PC-9 (cell line): ENCODE results near the gene ABHD3. TPM values are rescaled to one million over a fixed set of nuclear protein-coding genes. Genes with fewer than 3 reads are reported as not detected.

Source experiments
- BruUV-seq: library from RNA; stranded (reverse); fragments of 400-500 nt; replicated peaks from 2 replicates; lab custom pipeline; 2021; lab: Mats Ljungman, UMichigan
- CTCF ChIA-PET: fragments of 300-600 bp; sonication (Branson Sonifier 250); formaldehyde crosslinking; loops from one replicate; lab custom pipeline; 2022; ENCODE audit warnings: antibody characterized with exemption; lab: Charles Lee
- POLR2A ChIA-PET: fragments of 300-600 bp; sonication (Branson Sonifier 250); formaldehyde crosslinking; loops from one replicate; lab custom pipeline; 2022; ENCODE audit warnings: antibody characterized with exemption; ENCODE audit not compliant: unreplicated experiment; lab: Charles Lee
- DNase-seq, 2 experiments: peaks; one replicate each; pipeline versions ENCODE4 v3.0.0 to v3.0.0-alpha.2; 2015 to 2022; ENCODE audit warnings: mixed read lengths in 1 of 2
- H2AFZ ChIP-seq: fragments of 200-600 bp; sonication (generic); 2 replicates; pipeline ENCODE4 v1.8.1; 2017; ENCODE audit warnings: antibody characterized with exemption
- H3F3A ChIP-seq: fragments of 200-600 bp; sonication (generic); 2 replicates; pipeline ENCODE4 v1.8.1; 2017; ENCODE audit warnings: antibody characterized with exemption, mild to moderate bottlenecking, low read depth; ENCODE audit not compliant: insufficient read depth
- H3K27ac ChIP-seq: fragments of 200-600 bp; sonication (generic); 2 replicates; pipeline ENCODE4 v1.6.1; 2016; ENCODE audit warnings: mixed run types
- H3K27me3 ChIP-seq: fragments of 200-600 bp; sonication (generic); 2 replicates; pipeline ENCODE4 v1.6.1; 2016; ENCODE audit warnings: low read depth, mixed run types; ENCODE audit not compliant: insufficient read depth
- H3K36me3 ChIP-seq: fragments of 200-600 bp; sonication (generic); 2 replicates; pipeline ENCODE4 v1.6.1; 2016; ENCODE audit warnings: low read depth, mixed run types
- H3K4me1 ChIP-seq: fragments of 200-600 bp; sonication (generic); replicated peaks from 2 replicates; pipeline ENCODE4 v1.6.1; 2016; ENCODE audit warnings: mixed run types; ENCODE audit not compliant: insufficient read depth
- H3K4me2 ChIP-seq: fragments of 200-600 bp; sonication (generic); 2 replicates; pipeline ENCODE4 v1.6.1; 2017; ENCODE audit warnings: mixed run types
- H3K4me3 ChIP-seq: fragments of 200-600 bp; sonication (generic); 2 replicates; pipeline ENCODE4 v1.6.1; 2016; ENCODE audit warnings: mixed run types
- H3K79me2 ChIP-seq: fragments of 200-600 bp; sonication (generic); 2 replicates; pipeline ENCODE4 v1.6.1; 2017; ENCODE audit warnings: low read depth, mixed run types
- H3K9me2 ChIP-seq: fragments of 200-600 bp; sonication (generic); 2 replicates; pipeline ENCODE4 v1.8.1; 2017; ENCODE audit warnings: mild to moderate bottlenecking; ENCODE audit not compliant: insufficient read depth
- H3K9me3 ChIP-seq: fragments of 200-600 bp; sonication (generic); 2 replicates; pipeline ENCODE4 v1.8.1; 2016; ENCODE audit warnings: low read depth; ENCODE audit not compliant: insufficient read depth
- H4K20me1 ChIP-seq: fragments of 200-600 bp; sonication (generic); 2 replicates; pipeline ENCODE4 v1.8.1; 2017; ENCODE audit not compliant: insufficient read depth
- CTCF ChIP-seq: fragments of 200-600 bp; sonication (generic); conservative IDR thresholded peaks from 2 replicates; pipeline ENCODE4 v1.6.1; 2017; ENCODE audit warnings: mixed run types, antibody characterized with exemption, mild to moderate bottlenecking, moderate library complexity
- EZH2 ChIP-seq: fragments of 200-600 bp; sonication (generic); IDR thresholded peaks from 2 replicates; pipeline ENCODE4 v1.8.0; 2017; ENCODE audit warnings: antibody characterized with exemption, low read depth
- intact Hi-C: fragments of 100-400 bp; cut with micrococcal nuclease; formaldehyde crosslinking; loops from one replicate; pipeline ENCODE4 v1.10.0; 2022; ENCODE audit not compliant: unreplicated experiment
- total RNA-seq: library from RNA; stranded (reverse); gene quantifications from 2 replicates; pipeline ENCODE4 v1.2.3, GENCODE V29; 2021

Gene ABHD3
- total RNA-seq, 1 experiment from 2014 or later, result 33.7 TPM

GRCh38 chr18:21684731-21685130, 19.8 kb downstream of the ABHD3 start:
- Histone ChIP-seq H3K9me2 (no peaks in the 10 kb centered on the region), H3F3A (peaks cover 3% of the 10 kb centered on the region; the same call in 1 of the 2 replicates), H3K4me2 (no peak overlapping the region), H4K20me1 (no peaks in the 10 kb centered on the region), H3K4me3 (no peak overlapping the region), H3K36me3 (no peaks in the 10 kb centered on the region), H3K79me2 (no peaks in the 10 kb centered on the region), H3K9me3 (no peaks in the 10 kb centered on the region), H3K27me3 (no peaks in the 10 kb centered on the region), H3K4me1 (peaks cover 11% of the 10 kb centered on the region), H3K27ac (no peak overlapping the region), H2AFZ (no peak overlapping the region)
- intact Hi-C loops, result no loop called here
- ChIA-PET CTCF (no interaction called here), POLR2A (no interaction called here)
- no peak for DNase-seq
- BruUV-seq, result no TSS peak
- TF ChIP-seq EZH2 (no peak), CTCF (no peak)

- H3F3A ChIP-seq, result peaks cover 3% of the 10 kb centered on the region; the same call in 1 of the 2 replicates
- no peaks in the 10 kb centered on the region for H3K36me3 ChIP-seq
- H3K4me1 ChIP-seq, result peaks cover 11% of the 10 kb centered on the region
- no peak overlapping the region for H2AFZ ChIP-seq
- no peak overlapping the region for H3K4me2 ChIP-seq
- no peaks in the 10 kb centered on the region for H3K79me2 ChIP-seq
- H3K9me2 ChIP-seq, result no peaks in the 10 kb centered on the region
- no peak for TF ChIP-seq EZH2
- TF ChIP-seq CTCF, result no peak
- intact Hi-C loops, result no loop called here
- CTCF ChIA-PET, result no interaction called here
- no peaks in the 10 kb centered on the region for H3K27me3 ChIP-seq
- no peak overlapping the region for H3K4me3 ChIP-seq
- POLR2A ChIA-PET, result no interaction called here
- DNase-seq, result no peak
- no TSS peak for BruUV-seq
- no peaks in the 10 kb centered on the region for H4K20me1 ChIP-seq
- H3K9me3 ChIP-seq, result no peaks in the 10 kb centered on the region
- no peak overlapping the region for H3K27ac ChIP-seq
Observed at GRCh38 chr18:21682371-21683051, 22.1 kb downstream of the ABHD3 start.

GRCh38 chr18:21680161-21680560, 24.4 kb downstream of the ABHD3 start:
- Histone ChIP-seq H3K36me3 (no peaks in the 10 kb centered on the region), H3F3A (peaks cover 4% of the 10 kb centered on the region; the same call in 1 of the 2 replicates), H3K27me3 (no peaks in the 10 kb centered on the region), H3K79me2 (no peaks in the 10 kb centered on the region), H4K20me1 (no peaks in the 10 kb centered on the region), H3K9me3 (no peaks in the 10 kb centered on the region), H3K9me2 (no peaks in the 10 kb centered on the region), H2AFZ (no peak overlapping the region), H3K27ac (no peak overlapping the region), H3K4me1 (peaks cover 10% of the 10 kb centered on the region), H3K4me2 (no peak overlapping the region), H3K4me3 (no peak overlapping the region)
- intact Hi-C loops, result no loop called here
- no TSS peak for BruUV-seq
- CTCF ChIA-PET, result no interaction called here
- TF ChIP-seq EZH2, result no peak
- POLR2A ChIA-PET, result no interaction called here
- DNase-seq, result no peak
